H1 (cell line): ENCODE measurements around the gene SLC22A23. TPM values are rescaled to one million over a fixed set of nuclear protein-coding genes. Genes with fewer than 3 reads are reported as not detected.

Source experiments
- CTCF ChIA-PET: fragments of 300-600 bp; sonication (Branson Sonifier 250); formaldehyde crosslinking; loops from one replicate; lab custom pipeline; 2021; ENCODE audit not compliant: partially characterized antibody; lab: Charles Lee
- POLR2A ChIA-PET: fragments of 300-600 bp; sonication (Branson Sonifier 250); formaldehyde crosslinking; loops from one replicate; lab custom pipeline; 2021; ENCODE audit warnings: inconsistent platforms; ENCODE audit not compliant: partially characterized antibody; lab: Charles Lee
- DNase-seq, 2 experiments: peaks; one replicate each; pipeline versions ENCODE4 v3.0.0 to v3.0.0-alpha.2; 2010 to 2022; ENCODE audit warnings: low spot score in 2 of 2, low read depth in 1 of 2, mixed read lengths in 1 of 2
- FAIRE-seq: peaks from 2 replicates; lab custom pipeline; 2011; peaks lifted over from hg19 to GRCh38; lab: Jason Lieb, UNC
- H2AFZ ChIP-seq: 2 replicates; pipeline ENCODE4 v1.8.1; 2012; ENCODE audit warnings: low read length, inconsistent platforms
- H2AK5ac ChIP-seq: 2 replicates; pipeline ENCODE4 v1.6.1; 2013; ENCODE audit warnings: low read depth, low read length
- H2BK120ac ChIP-seq: replicated peaks from 2 replicates; pipeline ENCODE3; 2013; ENCODE audit warnings: low read depth, low read length, inconsistent platforms
- H2BK12ac ChIP-seq: 2 replicates; pipeline ENCODE4 v1.6.1; 2013; ENCODE audit warnings: low read depth, low read length
- H2BK15ac ChIP-seq: 2 replicates; pipeline ENCODE4 v1.6.1; 2013; ENCODE audit warnings: low read length
- H2BK20ac ChIP-seq: 2 replicates; pipeline ENCODE4 v1.6.1; 2013; ENCODE audit warnings: low read length
- H2BK5ac ChIP-seq: 2 replicates; pipeline ENCODE4 v1.6.1; 2013; ENCODE audit warnings: low read depth, low read length
- H3K14ac ChIP-seq: 2 replicates; pipeline ENCODE4 v1.6.1; 2013; ENCODE audit warnings: inconsistent platforms; ENCODE audit not compliant: insufficient read length
- H3K18ac ChIP-seq: 2 replicates; pipeline ENCODE4 v1.6.1; 2013; ENCODE audit warnings: low read length; ENCODE audit errors: extremely low read depth
- H3K23ac ChIP-seq: 2 replicates; pipeline ENCODE4 v1.6.1; 2013; ENCODE audit warnings: inconsistent platforms; ENCODE audit not compliant: insufficient read length
- H3K23me2 ChIP-seq: 2 replicates; pipeline ENCODE4 v1.6.1; 2013; ENCODE audit warnings: low read depth, low read length
- H3K27ac ChIP-seq: 2 replicates; pipeline ENCODE4 v1.6.1; 2011; ENCODE audit warnings: low read depth, low read length, inconsistent platforms
- H3K27me3 ChIP-seq, 4 experiments: replicated peaks in 1 of 4; 1 replicate in 1 of 4; 2 replicates in 3 of 4; pipeline versions ENCODE4 v1.6.1 to v1.8.1; 2011 to 2013; ENCODE audit warnings: low read length in 3 of 4, mild to moderate bottlenecking in 3 of 4, inconsistent platforms in 2 of 4, mixed read lengths in 2 of 4, moderate library complexity in 1 of 4; ENCODE audit not compliant: control insufficient read depth in 3 of 4, insufficient read depth in 3 of 4; ENCODE audit errors: extremely low read depth in 1 of 4
- H3K36me3 ChIP-seq, 4 experiments: 2 replicates each; pipeline versions ENCODE4 v1.6.1 to v1.8.1; 2011 to 2013; ENCODE audit warnings: mild to moderate bottlenecking in 4 of 4, low read length in 3 of 4, moderate library complexity in 2 of 4, control low read depth in 1 of 4, inconsistent platforms in 1 of 4; ENCODE audit not compliant: insufficient read depth in 4 of 4, control insufficient read depth in 2 of 4
- H3K4ac ChIP-seq: replicated peaks from 2 replicates; pipeline ENCODE3; 2013; ENCODE audit warnings: low read length, low read depth, mixed read lengths, inconsistent platforms; ENCODE audit not compliant: insufficient read length
- H3K4me1 ChIP-seq, 4 experiments: replicated peaks in 1 of 4; 1 replicate in 1 of 4; 2 replicates in 3 of 4; pipeline versions ENCODE4 v1.6.1 to v1.8.1; 2011 to 2013; ENCODE audit warnings: low read length in 3 of 4, inconsistent platforms in 2 of 4, mixed read lengths in 1 of 4; ENCODE audit not compliant: insufficient read depth in 4 of 4, control insufficient read depth in 3 of 4
- H3K4me2 ChIP-seq, 2 experiments: 2 replicates each; pipeline versions ENCODE4 v1.6.1 to v1.8.1; 2011 to 2013; ENCODE audit warnings: low read depth in 2 of 2, low read length in 2 of 2, control low read depth in 1 of 2, inconsistent platforms in 1 of 2, mild to moderate bottlenecking in 1 of 2; ENCODE audit not compliant: insufficient read depth in 1 of 2
- H3K4me3 ChIP-seq, 4 experiments: fragments of 200-600, 300-600 bp in 1 of 4; sonication (generic), shearing (Covaris generic), sonication (Bioruptor Twin) in 1 of 4; 2 replicates each; pipeline versions ENCODE4 v1.5.1 to v1.8.1; 2011 to 2016; ENCODE audit warnings: low read length in 4 of 4, low read depth in 3 of 4, control low read depth in 2 of 4, inconsistent platforms in 2 of 4, mild to moderate bottlenecking in 2 of 4, mixed read lengths in 1 of 4, moderate library complexity in 1 of 4; ENCODE audit not compliant: insufficient read depth in 2 of 4; ENCODE audit errors: extremely low read depth in 1 of 4
- H3K56ac ChIP-seq: replicated peaks from 2 replicates; pipeline ENCODE3; 2013; ENCODE audit warnings: low read depth, mild to moderate bottlenecking, mixed read lengths, low read length, inconsistent platforms; ENCODE audit not compliant: insufficient read length
- H3K79me1 ChIP-seq: 2 replicates; pipeline ENCODE4 v1.6.1; 2013; ENCODE audit warnings: low read depth, low read length, control low read depth
- H3K79me2 ChIP-seq, 2 experiments: 2 replicates each; pipeline versions ENCODE4 v1.6.1 to v1.8.1; 2012 to 2013; ENCODE audit warnings: low read length in 2 of 2, mild to moderate bottlenecking in 2 of 2, inconsistent platforms in 1 of 2; ENCODE audit not compliant: insufficient read depth in 2 of 2, control insufficient read depth in 1 of 2
- H3K9ac ChIP-seq, 4 experiments: replicated peaks in 1 of 4; 1 replicate in 1 of 4; 2 replicates in 3 of 4; pipeline versions ENCODE4 v1.6.1 to v1.8.1; 2011 to 2013; ENCODE audit warnings: low read depth in 3 of 4, low read length in 3 of 4, control low read depth in 2 of 4, mild to moderate bottlenecking in 2 of 4, moderate library complexity in 2 of 4, inconsistent platforms in 1 of 4; ENCODE audit errors: extremely low read depth in 1 of 4
- H3K9me3 ChIP-seq, 2 experiments: 2 replicates each; pipeline versions ENCODE4 v1.6.1 to v1.8.1; 2012 to 2013; ENCODE audit warnings: mild to moderate bottlenecking in 2 of 2, moderate library complexity in 2 of 2, control low read depth in 1 of 2, inconsistent platforms in 1 of 2, low read depth in 1 of 2, low read length in 1 of 2, mixed read lengths in 1 of 2; ENCODE audit not compliant: insufficient read depth in 2 of 2
- H4K20me1 ChIP-seq, 2 experiments: replicated peaks in 1 of 2; 2 replicates each; pipeline versions ENCODE3 to v1.8.1; 2011 to 2013; ENCODE audit warnings: inconsistent platforms in 2 of 2, low read length in 2 of 2, mild to moderate bottlenecking in 1 of 2; ENCODE audit not compliant: insufficient read depth in 2 of 2, control insufficient read depth in 1 of 2
- H4K5ac ChIP-seq: 2 replicates; pipeline ENCODE4 v1.6.1; 2013; ENCODE audit warnings: low read length, low read depth, mixed read lengths, inconsistent platforms; ENCODE audit not compliant: insufficient read length
- H4K8ac ChIP-seq: 2 replicates; pipeline ENCODE4 v1.8.0; 2013; ENCODE audit warnings: mild to moderate bottlenecking, moderate library complexity, low read length, inconsistent platforms; ENCODE audit not compliant: insufficient read depth; ENCODE audit errors: extremely low read depth
- H4K91ac ChIP-seq: replicated peaks from 2 replicates; pipeline ENCODE3; 2013; ENCODE audit warnings: low read length, mixed read lengths, inconsistent platforms; ENCODE audit not compliant: insufficient read length
- RBBP5 ChIP-seq: IDR thresholded peaks from 2 replicates; pipeline ENCODE4 v1.7.1; 2012; ENCODE audit warnings: low read depth, mild to moderate bottlenecking, inconsistent platforms, low read length, moderate library complexity, borderline replicate concordance
- SIX5 ChIP-seq: IDR thresholded peaks from 2 replicates; pipeline ENCODE4 v1.6.1; 2011; ENCODE audit warnings: mild to moderate bottlenecking, low read depth, low read length
- WGBS, 2 experiments: shearing (Covaris generic) in 1 of 2; methylation state at CpG; one replicate each; pipeline versions ENCODE4 v1.1.6 to v1.1.7; 2013 to 2015; ENCODE audit warnings: low lambda C conversion rate in 2 of 2, mixed read lengths in 2 of 2, inconsistent platforms in 1 of 2, low coverage in 1 of 2, missing lambda C conversion rate in 1 of 2; ENCODE audit not compliant: insufficient replicate concordance in 2 of 2, insufficient coverage in 1 of 2, insufficient read length in 1 of 2; ENCODE audit errors: extremely low coverage in 1 of 2, missing lambda C conversion rate in 1 of 2; 5-methylcytosine and 5-hydroxymethylcytosine counted together
- polyA plus RNA-seq, 7 experiments: library from polyadenylated mRNA; depleted of rRNA in 3 of 7; stranded (reverse) in 5 of 7; unstranded in 2 of 7; fragments of >200 nt in 5 of 7; fragments of 200-250 nt in 2 of 7; gene quantifications; 1 replicate in 5 of 7; 2 replicates in 1 of 7; 4 replicates in 1 of 7; pipeline versions ENCODE4 v1.2.1 to v1.2.3, GENCODE V29; 2011 to 2013; ENCODE audit warnings: missing spikeins in 2 of 7, mixed read lengths in 2 of 7
- total RNA-seq: library from RNA; stranded (reverse); fragmentation: NEBNext Ultra II Directional; extraction: Animal tissue kit (Norgen Biotek cat#: 25700); gene quantifications from 2 replicates; pipeline ENCODE4 v1.2.1, GENCODE V29; 2021

SLC22A23 gene
- total and polyA plus RNA-seq, 2 of the 8 experiments (the other 6 are each of a cell fraction or from before 2014, with no cell fraction given) = 9.9 to 38.4 TPM

DNA sequence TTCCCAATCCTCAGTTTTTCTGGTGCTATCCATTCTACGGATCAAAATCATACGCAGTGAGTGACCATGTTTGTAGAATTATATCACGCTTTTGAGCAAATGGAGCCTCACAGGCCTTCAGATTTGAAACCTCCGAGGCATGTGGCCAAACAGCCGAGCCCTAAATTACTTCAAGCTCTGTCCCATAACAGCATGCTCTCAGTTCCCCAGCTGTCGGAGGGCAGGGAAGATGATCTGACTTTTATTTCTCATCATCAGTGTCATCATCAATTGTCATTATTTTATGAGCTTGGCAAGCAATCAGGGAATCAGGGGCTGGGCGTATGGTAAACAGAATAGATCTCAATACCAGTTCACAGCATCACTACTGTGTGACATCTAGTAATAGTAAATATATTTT lies 124.9 kb downstream of the SLC22A23 start:
- CTCF ChIA-PET = interaction anchor here (1.4 to 2.6 kb wide), 9 partner anchors 7 to 400 kb away, joined by 3 to 14 read pairs (median 7); no protein-coding TSS in a partner anchor
- Histone ChIP-seq H2BK5ac (no peak overlapping the region), H3K4me3 (no peak overlapping the region), H3K4ac (no peak overlapping the region), H2BK20ac (no peak overlapping the region), H3K79me2 (peaks cover 0 to 25% of the 10 kb centered on the region in 2 experiments; a peak in 3 of 4 replicates), H2AFZ (no peak overlapping the region), H4K91ac (no peak overlapping the region), H3K27me3 (no peaks in the 10 kb centered on the region), H3K23me2 (no peaks in the 10 kb centered on the region), H3K36me3 (no peaks in the 10 kb centered on the region), H3K79me1 (peaks cover 10% of the 10 kb centered on the region; the same call in 1 of the 2 replicates), H4K5ac (no peak overlapping the region), H3K9ac (no peak overlapping the region), H3K18ac (no peak overlapping the region), H3K9me3 (no peaks in the 10 kb centered on the region), H2BK15ac (no peak overlapping the region), H2AK5ac (no peak overlapping the region), H2BK120ac (no peak overlapping the region), H3K14ac (no peak overlapping the region), H4K20me1 (no peaks in the 10 kb centered on the region), H3K27ac (no peak overlapping the region), H3K4me1 (peaks cover 6 to 17% (median 14%) of the 10 kb centered on the region in 4 experiments), H3K4me2 (no peak overlapping the region), H3K56ac (no peak overlapping the region), H4K8ac (no peak overlapping the region), H3K23ac (no peak overlapping the region), H2BK12ac (no peak overlapping the region)
- TF ChIP-seq RBBP5 = no peak
- no peak for TF ChIP-seq SIX5
- WGBS, 2 experiments = 85% methylated on average over 7 of the region's 7 CpGs; no CpG with 5 or more reads in 1 of the 2 experiments
- POLR2A ChIA-PET = interaction anchor here (1.4 kb wide), 1 partner anchor 9 kb away, joined by 3 read pairs; no protein-coding TSS in a partner anchor
- no peak for DNase-seq
- FAIRE-seq = no peak
